Stimulated activated naive B cell treated with anti-CD40 and anti-IgM and Interleukin-4, amounts not matched to agents 10 μg/mL and 1 μg/mL and 100 μg/mL, for 72 hours (primary cell): ENCODE data around the gene MSMO1.

Source experiments
- ATAC-seq, 2 donors: fragments of 150-1000 bp; cut with Tn5 transposase; replicated peaks; 2 replicates each; pipeline ENCODE4 v1.10.0; 2021; ENCODE audit warnings: moderate library complexity in 1 of 2
- DNase-seq: peaks from one replicate; pipeline ENCODE4 v3.0.0; 2021
- H3K27ac Mint-ChIP-seq: one replicate; pipeline ENCODE4 v1.8.0; 2022; ENCODE audit warnings: mild to moderate bottlenecking, mixed read lengths
- H3K27me3 Mint-ChIP-seq, 2 donors: one replicate each; pipeline ENCODE4 v1.8.0; 2022; ENCODE audit warnings: mixed read lengths in 2 of 2
- H3K36me3 Mint-ChIP-seq, 2 donors: one replicate each; pipeline ENCODE4 v1.8.0; 2022; ENCODE audit warnings: mixed read lengths in 2 of 2, mild to moderate bottlenecking in 1 of 2
- H3K4me1 Mint-ChIP-seq, 2 donors: one replicate each; pipeline ENCODE4 v1.8.0; 2022; ENCODE audit warnings: mixed read lengths in 2 of 2, mild to moderate bottlenecking in 1 of 2
- H3K4me3 Mint-ChIP-seq, 2 donors: one replicate each; pipeline ENCODE4 v1.8.0; 2022; ENCODE audit warnings: mild to moderate bottlenecking in 2 of 2, mixed read lengths in 2 of 2, moderate library complexity in 1 of 2
- H3K9me3 Mint-ChIP-seq, 2 donors: one replicate each; pipeline ENCODE4 v1.8.0; 2022; ENCODE audit warnings: mixed read lengths in 2 of 2, mild to moderate bottlenecking in 1 of 2

MSMO1 gene

DNA sequence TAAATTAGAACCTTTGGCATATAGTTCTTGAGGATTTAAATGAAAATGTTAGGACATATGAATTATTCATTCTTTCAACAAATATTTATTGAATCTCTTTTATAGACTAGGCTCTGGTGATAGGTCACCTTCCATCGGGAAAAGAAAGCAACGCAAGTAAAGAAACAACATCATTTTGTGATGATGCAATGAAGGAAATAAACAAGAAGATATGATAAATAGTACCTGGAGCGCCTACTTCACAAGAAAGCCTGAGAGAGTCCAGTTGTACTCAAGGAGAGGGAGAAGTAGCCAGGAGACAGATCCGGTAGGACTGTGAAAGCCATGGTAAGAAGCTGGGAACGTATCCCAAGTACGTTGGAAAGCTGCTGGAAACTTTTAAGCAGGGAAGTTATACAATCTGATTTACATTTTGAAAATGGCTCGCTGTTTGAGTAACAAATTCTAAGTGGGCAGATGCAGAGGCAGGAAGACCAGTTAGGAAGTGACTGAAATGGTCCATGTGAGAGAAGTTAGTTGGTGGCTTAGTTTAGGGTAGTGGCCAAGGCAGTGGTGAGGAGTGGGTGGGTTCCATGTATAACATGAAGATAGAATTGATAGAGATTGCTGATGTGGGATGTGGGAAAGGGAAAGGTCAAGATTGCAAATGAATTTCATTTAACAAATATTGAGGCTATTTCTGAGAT lies 33.7 kb downstream of the MSMO1 start:
- no peaks in the 10 kb centered on the region for H3K9me3 Mint-ChIP-seq
- ATAC-seq, result no peak
- H3K27me3 Mint-ChIP-seq, result peaks cover 25 to 26% of the 10 kb centered on the region in 2 donors
- H3K4me3 Mint-ChIP-seq, result no peak overlapping the region
- no peak for DNase-seq
- no peak overlapping the region for H3K27ac Mint-ChIP-seq
- no peaks in the 10 kb centered on the region for H3K36me3 Mint-ChIP-seq
- peaks cover 0 to 5% of the 10 kb centered on the region in 2 donors for H3K4me1 Mint-ChIP-seq

DNA sequence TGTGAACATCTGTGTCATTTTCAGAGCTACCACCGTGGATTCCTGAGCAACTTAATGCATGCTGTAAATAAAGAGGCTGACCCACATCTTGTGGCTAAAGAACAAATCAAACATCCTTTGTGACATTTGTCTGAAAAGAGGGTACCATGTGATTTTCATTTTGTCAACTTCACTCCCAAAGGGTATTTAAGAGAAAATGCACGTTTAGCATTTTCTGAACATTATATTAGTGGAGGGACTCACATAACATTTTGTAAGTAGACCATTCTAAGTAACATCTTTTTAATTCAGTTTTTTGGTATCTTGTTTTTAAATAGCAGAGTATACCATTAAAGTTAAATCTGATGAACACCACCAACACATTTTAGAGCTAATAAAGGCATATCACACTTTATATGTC lies 34.3 kb downstream of the MSMO1 start:
- H3K9me3 Mint-ChIP-seq, result no peaks in the 10 kb centered on the region
- H3K4me3 Mint-ChIP-seq, result no peak overlapping the region
- H3K27ac Mint-ChIP-seq, result no peak overlapping the region
- H3K27me3 Mint-ChIP-seq, result peaks cover 25 to 26% of the 10 kb centered on the region in 2 donors
- DNase-seq, result no peak
- peaks cover 0 to 5% of the 10 kb centered on the region in 2 donors for H3K4me1 Mint-ChIP-seq
- ATAC-seq, result no peak
- no peaks in the 10 kb centered on the region for H3K36me3 Mint-ChIP-seq

DNA sequence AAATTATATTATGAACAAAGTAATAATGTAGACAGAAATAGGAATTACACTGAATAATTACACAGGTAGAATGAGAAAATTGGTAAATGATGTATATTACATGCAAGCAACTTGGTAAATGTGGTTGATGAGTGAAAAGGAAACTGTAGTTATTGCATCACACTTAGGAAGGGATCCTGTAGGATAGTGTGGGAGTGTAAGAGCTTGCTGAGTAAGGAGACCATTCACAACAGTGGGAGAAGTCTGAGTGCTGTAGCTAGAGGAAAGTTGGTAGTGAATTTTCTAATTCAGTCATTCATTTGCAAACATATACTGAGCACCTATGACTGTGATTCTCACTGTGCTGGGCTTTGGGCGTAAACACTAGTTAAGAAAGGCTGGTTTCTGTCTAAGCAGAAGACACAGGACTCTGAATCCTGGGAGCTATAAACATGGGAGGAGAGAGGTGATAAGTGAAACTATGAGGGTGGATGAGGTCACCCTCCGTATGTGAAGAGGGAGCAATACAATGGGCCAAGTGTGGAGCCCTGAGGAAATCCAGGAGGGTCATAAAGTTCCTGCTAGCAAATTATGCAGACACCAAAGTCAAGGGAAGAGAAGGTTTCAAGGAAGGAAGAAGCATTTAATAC lies 37.1 kb downstream of the MSMO1 start:
- DNase-seq (no peak), ATAC-seq (no peak)
- H3K4me1 Mint-ChIP-seq, result peaks cover 0 to 5% of the 10 kb centered on the region in 2 donors
- no peak overlapping the region for H3K4me3 Mint-ChIP-seq
- no peaks in the 10 kb centered on the region for H3K9me3 Mint-ChIP-seq
- no peaks in the 10 kb centered on the region for H3K36me3 Mint-ChIP-seq
- H3K27me3 Mint-ChIP-seq, result peaks cover 22 to 26% of the 10 kb centered on the region in 2 donors
- H3K27ac Mint-ChIP-seq, result no peak overlapping the region

DNA sequence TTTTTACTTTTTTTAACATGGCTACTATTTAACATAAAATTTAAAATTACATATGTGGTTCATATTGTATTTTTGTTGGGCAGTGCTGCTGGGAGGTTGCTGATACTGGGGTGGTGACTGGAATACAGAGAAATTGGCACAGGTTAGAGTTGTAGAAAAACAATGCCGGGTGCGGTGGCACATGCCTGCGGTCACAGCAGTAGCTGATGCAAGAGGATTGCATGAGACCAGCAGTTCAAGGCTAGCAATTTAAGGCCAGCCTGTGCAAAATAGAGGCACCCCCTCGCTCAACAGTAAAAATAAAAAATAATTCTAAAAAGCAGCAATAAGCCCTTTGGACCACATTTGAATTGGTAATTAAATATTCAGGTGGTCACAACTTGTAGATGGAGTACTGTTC lies 39.6 kb downstream of the MSMO1 start:
- ATAC-seq, result no peak
- Mint-ChIP-seq H3K4me1 (peaks cover 0 to 5% of the 10 kb centered on the region in 2 donors), H3K4me3 (no peak overlapping the region), H3K9me3 (no peaks in the 10 kb centered on the region), H3K36me3 (no peaks in the 10 kb centered on the region), H3K27me3 (peaks cover 6 to 9% of the 10 kb centered on the region in 2 donors), H3K27ac (no peak overlapping the region)
- no peak for DNase-seq

DNA sequence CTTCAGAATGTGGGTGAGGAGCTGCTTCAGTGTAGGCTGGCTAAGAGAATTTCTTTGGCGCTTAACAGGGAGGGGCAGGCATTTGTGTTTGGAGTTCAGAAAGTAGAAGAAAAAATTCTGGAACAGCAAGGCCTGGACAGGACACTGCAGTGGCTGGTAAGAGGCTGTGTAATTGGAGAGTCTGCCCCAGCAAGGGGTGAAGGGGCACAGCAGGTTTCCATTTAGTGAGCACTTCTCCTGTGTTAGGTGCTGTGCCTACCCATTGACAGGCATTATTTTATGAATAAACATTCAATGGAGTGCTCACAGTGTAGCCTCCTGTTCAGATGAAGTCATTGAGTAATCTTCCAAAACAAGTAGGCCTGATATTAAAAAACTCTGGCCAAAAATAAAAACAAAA lies 40.6 kb downstream of the MSMO1 start:
- DNase-seq, result no peak

DNA sequence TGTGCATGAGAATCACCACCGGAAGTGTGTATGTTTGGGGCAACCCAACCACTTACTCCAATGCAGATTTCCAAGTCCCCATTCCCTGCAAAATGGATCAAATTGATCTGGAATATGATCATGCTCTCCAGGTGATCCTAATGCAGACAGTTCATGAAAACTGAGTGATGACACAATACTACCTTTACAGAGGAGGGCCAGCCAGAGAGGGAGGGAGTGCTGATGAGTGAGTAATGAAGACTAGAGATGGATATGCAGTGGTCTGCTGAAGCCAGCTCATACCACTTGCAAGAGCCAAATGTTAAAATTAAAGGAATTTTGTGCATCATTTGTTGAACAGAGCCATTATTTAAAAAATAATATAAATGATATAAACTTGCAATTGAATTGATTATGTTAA lies 41.1 kb downstream of the MSMO1 start:
- no peak overlapping the region for H3K4me3 Mint-ChIP-seq
- no peak overlapping the region for H3K27ac Mint-ChIP-seq
- H3K4me1 Mint-ChIP-seq, result no peaks in the 10 kb centered on the region
- H3K9me3 Mint-ChIP-seq, result no peaks in the 10 kb centered on the region
- peaks cover 9 to 10% of the 10 kb centered on the region in 2 donors for H3K27me3 Mint-ChIP-seq
- H3K36me3 Mint-ChIP-seq, result no peaks in the 10 kb centered on the region
- DNase-seq, result no peak
- no peak for ATAC-seq

More for the DNA sequence above, 40.6 kb downstream of the MSMO1 start:
- no peak for ATAC-seq
- Mint-ChIP-seq H3K36me3 (no peaks in the 10 kb centered on the region), H3K4me1 (peaks cover 0 to 1% of the 10 kb centered on the region in 2 donors), H3K4me3 (no peak overlapping the region), H3K9me3 (no peaks in the 10 kb centered on the region), H3K27me3 (peaks cover 7 to 8% of the 10 kb centered on the region in 2 donors), H3K27ac (no peak overlapping the region)

DNA sequence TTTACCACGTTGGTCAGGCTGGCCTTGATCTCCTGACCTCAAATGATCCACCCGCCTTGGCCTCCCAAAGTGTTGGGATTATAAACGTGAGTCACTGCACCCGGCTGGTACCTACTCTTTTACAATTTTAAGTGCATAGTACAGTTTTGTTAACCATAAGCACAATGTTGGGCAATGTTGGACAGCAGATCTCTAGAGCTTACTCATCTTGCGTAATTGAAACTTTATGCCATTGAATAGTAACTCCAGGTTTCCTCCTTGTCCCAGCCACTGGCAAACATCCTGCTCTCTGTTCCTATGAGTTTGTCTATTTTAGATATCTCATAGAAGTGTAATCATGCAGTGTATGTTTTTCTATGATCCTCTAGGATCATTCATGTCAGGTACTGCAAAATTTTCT lies 42.1 kb downstream of the MSMO1 start:
- DNase-seq (no peak), ATAC-seq (no peak)
- H3K27ac Mint-ChIP-seq, result no peak overlapping the region
- peaks cover 3 to 5% of the 10 kb centered on the region in 2 donors for H3K9me3 Mint-ChIP-seq
- no peaks in the 10 kb centered on the region for H3K4me1 Mint-ChIP-seq
- H3K4me3 Mint-ChIP-seq, result no peak overlapping the region
- H3K27me3 Mint-ChIP-seq, result peaks cover 18 to 19% of the 10 kb centered on the region in 2 donors
- H3K36me3 Mint-ChIP-seq, result no peaks in the 10 kb centered on the region

DNA sequence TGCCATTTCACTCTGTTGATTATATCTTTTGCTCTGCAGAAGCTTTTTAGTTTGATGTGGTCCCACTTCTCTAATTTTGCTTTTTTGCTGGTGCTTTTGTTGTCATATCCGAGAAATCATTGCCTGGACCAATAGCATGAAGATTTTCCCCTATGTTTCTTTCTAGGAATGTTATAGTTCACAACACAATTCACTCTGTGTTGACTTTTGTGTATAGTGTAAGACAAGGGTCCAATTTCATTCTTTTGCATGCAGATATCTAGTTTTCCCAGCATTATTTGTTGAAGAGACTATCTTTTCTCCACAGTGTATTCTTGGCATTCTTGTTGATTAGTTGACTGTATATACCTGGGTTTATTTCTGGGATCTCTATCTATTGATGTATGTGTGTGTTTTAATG lies 43.1 kb downstream of the MSMO1 start:
- DNase-seq (no peak), ATAC-seq (no peak)
- Mint-ChIP-seq H3K9me3 (peaks cover 5 to 7% of the 10 kb centered on the region in 2 donors), H3K4me3 (no peak overlapping the region), H3K27ac (no peak overlapping the region), H3K27me3 (peaks cover 27 to 29% of the 10 kb centered on the region in 2 donors), H3K36me3 (no peaks in the 10 kb centered on the region), H3K4me1 (no peaks in the 10 kb centered on the region)

DNA sequence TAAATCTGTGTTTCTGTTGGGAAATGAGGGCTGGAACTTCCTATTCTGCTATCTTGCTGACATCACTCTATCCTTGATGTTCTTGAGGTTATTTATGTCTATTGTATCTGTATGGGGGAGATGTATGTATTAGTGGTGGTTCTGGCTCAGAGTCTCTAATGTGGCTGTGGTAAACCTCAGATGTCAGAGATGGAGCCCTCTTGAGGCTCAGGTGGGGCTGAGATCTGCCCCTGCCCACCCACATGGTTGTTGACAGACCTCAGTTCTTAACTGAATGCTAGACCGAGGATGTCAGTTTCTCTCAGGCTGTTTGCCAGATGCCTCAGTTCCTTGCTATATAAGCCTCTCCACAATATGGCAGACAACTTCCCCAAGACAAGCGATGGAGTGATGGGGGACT lies 48.0 kb downstream of the MSMO1 start:
- no peak for DNase-seq
- H3K4me3 Mint-ChIP-seq, result no peak overlapping the region
- peaks cover 41 to 62% of the 10 kb centered on the region in 2 donors for H3K27me3 Mint-ChIP-seq
- no peak for ATAC-seq
- no peak overlapping the region for H3K27ac Mint-ChIP-seq
- H3K9me3 Mint-ChIP-seq, result peaks cover 5 to 7% of the 10 kb centered on the region in 2 donors
- H3K4me1 Mint-ChIP-seq, result peaks cover 3 to 6% of the 10 kb centered on the region in 2 donors
- H3K36me3 Mint-ChIP-seq, result no peaks in the 10 kb centered on the region

DNA sequence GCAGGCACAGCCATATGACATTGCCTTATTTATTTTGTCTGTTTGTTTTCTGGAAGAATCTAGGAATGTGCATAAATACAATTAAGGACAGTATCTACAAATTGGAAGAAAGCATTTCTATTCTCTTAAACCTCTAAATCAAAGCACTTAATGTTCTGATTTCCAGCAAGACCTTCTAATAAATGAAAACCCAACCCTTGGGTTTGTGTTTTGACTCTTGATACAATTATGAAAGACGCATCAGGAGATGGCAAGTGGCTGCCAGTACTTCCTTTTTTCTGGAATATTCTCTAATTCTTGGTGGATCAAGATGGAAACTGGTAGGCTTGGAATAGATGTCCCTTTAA lies 50.9 kb downstream of the MSMO1 start:
- Mint-ChIP-seq H3K36me3 (no peaks in the 10 kb centered on the region), H3K4me3 (peak overlapping the region; percentile 87 to 89)
- no peak for DNase-seq

DNA sequence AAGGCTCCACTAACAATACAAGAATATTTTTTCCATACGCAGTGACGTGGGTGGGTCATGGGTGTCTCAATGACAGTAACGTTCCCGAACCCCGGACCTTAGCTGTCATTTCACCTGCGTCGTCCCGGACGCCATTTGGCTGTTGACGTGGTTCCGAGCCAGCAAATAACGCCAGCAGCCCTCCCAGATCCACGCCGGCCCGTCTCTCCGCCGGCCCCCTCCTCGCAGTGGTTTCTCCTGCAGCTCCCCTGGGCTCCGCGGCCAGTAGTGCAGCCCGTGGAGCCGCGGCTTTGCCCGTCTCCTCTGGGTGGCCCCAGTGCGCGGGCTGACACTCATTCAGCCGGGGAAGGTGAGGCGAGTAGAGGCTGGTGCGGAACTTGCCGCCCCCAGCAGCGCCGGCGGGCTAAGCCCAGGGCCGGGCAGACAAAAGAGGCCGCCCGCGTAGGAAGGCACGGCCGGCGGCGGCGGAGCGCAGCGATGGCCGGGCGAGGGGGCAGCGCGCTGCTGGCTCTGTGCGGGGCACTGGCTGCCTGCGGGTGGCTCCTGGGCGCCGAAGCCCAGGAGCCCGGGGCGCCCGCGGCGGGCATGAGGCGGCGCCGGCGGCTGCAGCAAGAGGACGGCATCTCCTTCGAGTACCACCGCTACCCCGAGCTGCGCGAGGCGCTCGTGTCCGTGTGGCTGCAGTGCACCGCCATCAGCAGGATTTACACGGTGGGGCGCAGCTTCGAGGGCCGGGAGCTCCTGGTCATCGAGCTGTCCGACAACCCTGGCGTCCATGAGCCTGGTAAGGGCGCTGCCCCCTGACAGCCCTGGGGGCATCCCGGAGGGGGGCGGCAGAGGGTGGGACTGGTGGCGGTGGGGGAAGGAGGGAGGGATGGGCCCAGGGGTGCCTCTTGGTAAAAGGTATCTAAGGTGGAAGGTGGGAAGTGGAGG lies 51.5 kb downstream of the MSMO1 start, which contains the start of gene CPE:
TSS of gene CPE (plus strand) at position 264 of the 933 bp plus-strand sequence. CDS start at position 478, 214 bp downstream.
- Mint-ChIP-seq H3K27me3 (peaks cover 37 to 60% of the 10 kb centered on the region in 2 donors), H3K27ac (peak within 1 kb of the TSS; percentile 53), H3K9me3 (peaks cover 2 to 7% of the 10 kb centered on the region in 2 donors), H3K4me3 (peak within 1 kb of the TSS; percentile 87 to 89), H3K4me1 (peaks cover 3 to 6% of the 10 kb centered on the region in 2 donors), H3K36me3 (no peaks in the 10 kb centered on the region)
- peak; percentile 63 for DNase-seq
- peak; percentile 99 for ATAC-seq

More for the DNA sequence above, 50.9 kb downstream of the MSMO1 start:
- H3K4me1 Mint-ChIP-seq, result peaks cover 3 to 6% of the 10 kb centered on the region in 2 donors
- ATAC-seq, result no peak
- H3K9me3 Mint-ChIP-seq, result peaks cover 5 to 7% of the 10 kb centered on the region in 2 donors
- peaks cover 43 to 67% of the 10 kb centered on the region in 2 donors for H3K27me3 Mint-ChIP-seq
- H3K27ac Mint-ChIP-seq, result no peak overlapping the region

DNA sequence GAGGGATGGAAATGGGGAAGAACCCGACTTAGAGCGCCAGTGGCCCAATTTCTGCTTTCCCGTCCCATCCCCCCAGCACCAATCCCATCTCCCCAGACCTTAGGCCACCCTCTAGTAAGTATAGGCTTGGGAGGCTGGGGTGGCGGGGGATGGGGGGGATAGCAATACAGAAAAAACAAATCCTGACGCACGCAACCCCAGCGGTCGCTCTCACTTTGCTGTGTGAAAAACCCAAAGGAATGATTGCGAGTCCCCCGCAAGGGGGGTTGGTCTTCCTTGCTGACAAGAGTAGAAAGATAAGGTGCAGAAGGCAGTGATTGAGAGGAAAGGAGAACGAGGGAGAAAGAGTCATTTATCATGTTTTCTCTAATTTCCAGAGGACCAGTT lies 52.2 kb downstream of the MSMO1 start:
- no peak for DNase-seq
- peaks cover 0 to 2% of the 10 kb centered on the region in 2 donors for H3K9me3 Mint-ChIP-seq
- peaks cover 3 to 6% of the 10 kb centered on the region in 2 donors for H3K4me1 Mint-ChIP-seq
- H3K27ac Mint-ChIP-seq, result no peak overlapping the region
- ATAC-seq, result no peak
- H3K4me3 Mint-ChIP-seq, result peak overlapping the region in 1 of 2 donors; percentile 5
- no peaks in the 10 kb centered on the region for H3K36me3 Mint-ChIP-seq
- H3K27me3 Mint-ChIP-seq, result peaks cover 31 to 54% of the 10 kb centered on the region in 2 donors

DNA sequence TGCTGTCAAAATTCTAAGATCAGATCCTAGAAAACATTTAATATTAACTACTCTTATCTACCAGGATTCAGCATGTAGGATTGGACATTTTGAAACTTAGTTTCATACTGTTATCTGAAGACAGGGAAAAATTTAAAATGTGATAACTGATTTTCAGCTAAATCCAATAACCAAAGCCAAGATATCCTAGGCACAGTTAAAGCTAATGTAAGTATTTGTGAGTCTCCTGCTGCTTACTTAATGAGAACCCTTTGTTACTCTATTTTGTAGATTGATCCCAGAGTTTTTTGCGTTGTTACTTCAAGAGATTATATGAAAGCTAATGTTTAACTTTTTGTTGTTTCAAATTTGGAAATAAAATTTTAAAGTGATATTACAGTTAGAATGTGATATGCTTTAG lies 53.3 kb downstream of the MSMO1 start:
- Mint-ChIP-seq H3K27ac (no peak overlapping the region), H3K27me3 (peaks cover 21 to 49% of the 10 kb centered on the region in 2 donors)

DNA sequence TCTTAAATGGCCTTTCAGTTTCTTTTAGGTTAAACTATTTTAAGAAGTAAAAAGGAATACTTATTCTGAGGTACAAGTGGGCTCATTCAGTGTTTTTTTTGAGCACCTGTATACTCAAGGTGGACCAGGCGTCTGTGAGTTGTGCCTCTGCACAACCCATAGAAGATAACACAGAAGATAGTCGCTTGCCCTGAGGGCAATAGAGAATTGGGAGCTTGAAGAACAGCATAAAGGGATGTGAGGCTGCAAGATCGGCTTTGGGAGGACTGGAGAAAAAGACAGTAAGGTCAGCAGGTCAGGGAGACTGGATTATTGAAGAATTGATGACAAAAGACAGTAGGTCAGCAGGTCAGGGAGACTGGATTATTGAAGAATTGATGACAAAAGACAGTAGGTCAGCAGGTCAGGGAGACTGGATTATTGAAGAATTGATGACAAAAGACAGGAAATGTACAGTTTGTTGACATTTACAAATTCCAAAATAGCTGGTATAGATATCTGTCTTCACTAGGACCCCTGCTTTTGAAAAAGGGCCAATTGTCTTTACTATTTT lies 54.4 kb downstream of the MSMO1 start:
- no peak overlapping the region for H3K4me3 Mint-ChIP-seq
- peaks cover 18 to 50% of the 10 kb centered on the region in 2 donors for H3K27me3 Mint-ChIP-seq
- H3K9me3 Mint-ChIP-seq, result no peaks in the 10 kb centered on the region
- no peaks in the 10 kb centered on the region for H3K36me3 Mint-ChIP-seq
- no peak overlapping the region for H3K27ac Mint-ChIP-seq
- ATAC-seq (no peak), DNase-seq (no peak)
- H3K4me1 Mint-ChIP-seq, result peaks cover 3 to 6% of the 10 kb centered on the region in 2 donors

More for the DNA sequence above, 53.3 kb downstream of the MSMO1 start:
- Mint-ChIP-seq H3K36me3 (no peaks in the 10 kb centered on the region), H3K4me1 (peaks cover 3 to 6% of the 10 kb centered on the region in 2 donors), H3K4me3 (no peak overlapping the region), H3K9me3 (no peaks in the 10 kb centered on the region)
- ATAC-seq (no peak), DNase-seq (no peak)
